Fibroblast of pulmonary artery (primary cell): Measurements from ENCODE around the gene TTC21A.

ENCODE experiments used
- DNase-seq: peaks from one replicate; pipeline ENCODE4 v3.0.0-alpha.2; 2010; ENCODE audit warnings: low read depth
- H3K4me3 ChIP-seq: replicated peaks from 2 replicates; pipeline ENCODE4 v1.5.1; 2011; ENCODE audit warnings: low read depth, mild to moderate bottlenecking, control low read depth, low read length, moderate library complexity
- CTCF ChIP-seq: IDR thresholded peaks from 2 replicates; pipeline ENCODE4 v1.5.1; 2011; ENCODE audit warnings: mild to moderate bottlenecking, control low read depth, low read length, inconsistent platforms; ENCODE audit errors: missing control alignments

TTC21A gene

GRCh38 chr3:39171860-39172259 is 64.4 kb downstream of the TTC21A start:
- no peak for DNase-seq
- TF ChIP-seq CTCF: no peak
- H3K4me3 ChIP-seq: no peak overlapping the region

- DNase-seq: no peak
- H3K4me3 ChIP-seq: no peak overlapping the region
- TF ChIP-seq CTCF: no peak
Measured at GRCh38 chr3:39173318-39174125, 66.0 kb downstream of the TTC21A start.

- TF ChIP-seq CTCF: no peak
- DNase-seq: no peak
- H3K4me3 ChIP-seq: no peak overlapping the region
Measured at GRCh38 chr3:39176025-39176714, 68.7 kb downstream of the TTC21A start.

- DNase-seq: peak; percentile 99
- H3K4me3 ChIP-seq: peak overlapping the region; percentile 44
- no peak for TF ChIP-seq CTCF
Measured at GRCh38 chr3:39177708-39178332, 70.3 kb downstream of the TTC21A start.

- peak overlapping the region; percentile 41 for H3K4me3 ChIP-seq
- DNase-seq: peak; percentile 63
- no peak for TF ChIP-seq CTCF
Measured at GRCh38 chr3:39178553-39178952, 71.1 kb downstream of the TTC21A start.

GRCh38 chr3:39180183-39180545 is 72.7 kb downstream of the TTC21A start:
- no peak for DNase-seq
- peak overlapping the region; percentile 45 for H3K4me3 ChIP-seq
- TF ChIP-seq CTCF: no peak
